H9 (cell line): ENCODE results near the gene DDX39A. TPM values are rescaled to one million over a fixed set of nuclear protein-coding genes. Genes with fewer than 3 reads are reported as not detected.

Source experiments
- DNase-seq: peaks from one replicate; pipeline ENCODE4 v3.0.0-alpha.2; 2017
- H2AFZ ChIP-seq: one replicate; pipeline ENCODE4 v1.6.1; 2013; ENCODE audit warnings: mild to moderate bottlenecking, low read length, control low read depth, moderate library complexity
- H2AK5ac ChIP-seq: 2 replicates; pipeline ENCODE4 v1.6.1; 2013; ENCODE audit warnings: low read length, control low read depth, mixed read lengths; ENCODE audit not compliant: insufficient read length
- H2BK120ac ChIP-seq: one replicate; pipeline ENCODE4 v1.6.1; 2013; ENCODE audit warnings: low read depth, mild to moderate bottlenecking, low read length, control low read depth, inconsistent platforms; ENCODE audit not compliant: poor library complexity, severe bottlenecking
- H2BK12ac ChIP-seq: 2 replicates; pipeline ENCODE4 v1.6.1; 2013; ENCODE audit warnings: low read length, control low read depth, mixed read lengths, low read depth; ENCODE audit not compliant: insufficient read length
- H2BK15ac ChIP-seq: 2 replicates; pipeline ENCODE4 v1.6.1; 2013; ENCODE audit warnings: low read depth, low read length, control low read depth
- H2BK20ac ChIP-seq: one replicate; pipeline ENCODE4 v1.6.1; 2013; ENCODE audit warnings: low read depth, mild to moderate bottlenecking, low read length, control low read depth, inconsistent platforms; ENCODE audit not compliant: poor library complexity, severe bottlenecking
- H2BK5ac ChIP-seq: 2 replicates; pipeline ENCODE4 v1.6.1; 2013; ENCODE audit warnings: low read length, control low read depth, mixed read lengths; ENCODE audit not compliant: insufficient read length
- H3K14ac ChIP-seq: 2 replicates; pipeline ENCODE4 v1.6.1; 2013; ENCODE audit warnings: low read length, control low read depth; ENCODE audit not compliant: insufficient read depth
- H3K18ac ChIP-seq: 2 replicates; pipeline ENCODE4 v1.6.1; 2013; ENCODE audit warnings: low read depth, mild to moderate bottlenecking, mixed read lengths, low read length, control low read depth; ENCODE audit not compliant: insufficient read length
- H3K23ac ChIP-seq: 2 replicates; pipeline ENCODE4 v1.6.1; 2013; ENCODE audit warnings: low read length, control low read depth, mixed read lengths, low read depth; ENCODE audit not compliant: insufficient read length
- H3K23me2 ChIP-seq: 2 replicates; pipeline ENCODE4 v1.6.1; 2013; ENCODE audit warnings: low read depth, mild to moderate bottlenecking, mixed read lengths, low read length, control low read depth; ENCODE audit not compliant: insufficient read length, poor library complexity, severe bottlenecking
- H3K27ac ChIP-seq: 2 replicates; pipeline ENCODE4 v1.5.1; 2013; ENCODE audit warnings: low read length, control low read depth, mixed read lengths, low read depth; ENCODE audit not compliant: insufficient read length
- H3K27me3 ChIP-seq: 2 replicates; pipeline ENCODE4 v1.6.1; 2013; ENCODE audit warnings: low read length, control low read depth, inconsistent platforms; ENCODE audit not compliant: insufficient read depth
- H3K4ac ChIP-seq: 2 replicates; pipeline ENCODE4 v1.6.1; 2013; ENCODE audit warnings: low read depth, mild to moderate bottlenecking, control low read depth, inconsistent platforms, low read length, moderate library complexity
- H3K4me1 ChIP-seq: 2 replicates; pipeline ENCODE4 v1.6.1; 2013; ENCODE audit warnings: low read length, control low read depth, inconsistent platforms; ENCODE audit not compliant: insufficient read depth
- H3K4me2 ChIP-seq: 2 replicates; pipeline ENCODE4 v1.6.1; 2013; ENCODE audit warnings: low read length, control low read depth, mixed read lengths; ENCODE audit not compliant: insufficient read length, insufficient read depth
- H3K56ac ChIP-seq: 2 replicates; pipeline ENCODE4 v1.6.1; 2013; ENCODE audit warnings: low read depth, mild to moderate bottlenecking, mixed read lengths, low read length, control low read depth; ENCODE audit not compliant: insufficient read length
- H3K79me1 ChIP-seq: 2 replicates; pipeline ENCODE4 v1.6.1; 2013; ENCODE audit warnings: low read depth, mild to moderate bottlenecking, moderate library complexity, low read length, control low read depth, inconsistent platforms; ENCODE audit not compliant: insufficient read depth, poor library complexity, severe bottlenecking
- H3K79me2 ChIP-seq: 2 replicates; pipeline ENCODE4 v1.6.1; 2013; ENCODE audit warnings: low read length, control low read depth, inconsistent platforms; ENCODE audit not compliant: insufficient read depth
- H3K9ac ChIP-seq: 2 replicates; pipeline ENCODE4 v1.6.1; 2013; ENCODE audit warnings: low read length, control low read depth, mixed read lengths; ENCODE audit not compliant: insufficient read length; ENCODE audit errors: extremely low read depth
- H3K9me3 ChIP-seq: one replicate; pipeline ENCODE4 v1.6.1; 2013; ENCODE audit warnings: low read depth, low read length, inconsistent platforms; ENCODE audit not compliant: control insufficient read depth
- H3T11ph ChIP-seq: one replicate; pipeline ENCODE4 v1.6.1; 2013; ENCODE audit warnings: mild to moderate bottlenecking, low read length, control low read depth, inconsistent platforms
- H4K20me1 ChIP-seq: one replicate; pipeline ENCODE4 v1.6.1; 2013; ENCODE audit not compliant: control insufficient read depth, insufficient read length, insufficient read depth
- H4K5ac ChIP-seq: 2 replicates; pipeline ENCODE4 v1.6.1; 2013; ENCODE audit warnings: low read depth, mild to moderate bottlenecking, mixed read lengths, low read length, control low read depth; ENCODE audit not compliant: insufficient read length
- H4K8ac ChIP-seq: replicated peaks from 2 replicates; pipeline ENCODE4 v1.6.1; 2013; ENCODE audit warnings: low read length, control low read depth, mixed read lengths, low read depth; ENCODE audit not compliant: insufficient read length
- H4K91ac ChIP-seq: 2 replicates; pipeline ENCODE4 v1.6.1; 2013; ENCODE audit warnings: low read depth, mild to moderate bottlenecking, moderate library complexity, mixed read lengths, low read length, control low read depth; ENCODE audit not compliant: insufficient read length
- H3K27ac Mint-ChIP-seq, 3 experiments: 2 replicates in 2 of 3; 3 replicates in 1 of 3; pipeline ENCODE4 v1.8.0; 2020 to 2021; ENCODE audit warnings: mixed read lengths in 3 of 3, mild to moderate bottlenecking in 1 of 3, moderate library complexity in 1 of 3
- H3K27me3 Mint-ChIP-seq: 2 replicates; pipeline ENCODE4 v1.8.0; 2021; ENCODE audit warnings: low read depth, mild to moderate bottlenecking, moderate library complexity, mixed read lengths
- H3K36me3 Mint-ChIP-seq, 3 experiments: 2 replicates in 2 of 3; 3 replicates in 1 of 3; pipeline ENCODE4 v1.8.0; 2020 to 2021; ENCODE audit warnings: low read depth in 3 of 3, mixed read lengths in 3 of 3; ENCODE audit not compliant: insufficient read depth in 1 of 3
- H3K4me1 Mint-ChIP-seq, 2 experiments: 2 replicates each; pipeline ENCODE4 v1.8.0; 2020; ENCODE audit warnings: mixed read lengths in 2 of 2
- H3K4me3 Mint-ChIP-seq, 2 experiments: 2 replicates in 1 of 2; 3 replicates in 1 of 2; pipeline ENCODE4 v1.8.0; 2020 to 2021; ENCODE audit warnings: mild to moderate bottlenecking in 2 of 2, mixed read lengths in 2 of 2, moderate library complexity in 1 of 2
- H3K9me3 Mint-ChIP-seq, 2 experiments: 2 replicates in 1 of 2; 3 replicates in 1 of 2; pipeline ENCODE4 v1.8.0; 2020; ENCODE audit warnings: mild to moderate bottlenecking in 2 of 2, mixed read lengths in 2 of 2, moderate library complexity in 1 of 2
- WGBS: extraction: QIAGEN DNeasy Blood & Tissue Kit; methylation state at CpG from one replicate; pipeline ENCODE4 v1.1.7; 2013; ENCODE audit warnings: missing lambda C conversion rate, low lambda C conversion rate, mixed read lengths; ENCODE audit not compliant: insufficient read length; ENCODE audit errors: extremely low coverage; 5-methylcytosine and 5-hydroxymethylcytosine counted together
- total RNA-seq: library from RNA; stranded (reverse); gene quantifications from 2 replicates; pipeline ENCODE4 v1.2.1, GENCODE V29; 2021
- TF ChIP-seq, protein P1 (sequence below): fragments of 200-600 bp; sonication (generic); conservative IDR thresholded peaks from 3 replicates; pipeline ENCODE4 v1.8.0; 2021; ENCODE audit warnings: antibody characterized with exemption, mild to moderate bottlenecking

The DDX39A gene
- total RNA-seq, 1 experiment from 2014 or later, result 137 TPM

DNA sequence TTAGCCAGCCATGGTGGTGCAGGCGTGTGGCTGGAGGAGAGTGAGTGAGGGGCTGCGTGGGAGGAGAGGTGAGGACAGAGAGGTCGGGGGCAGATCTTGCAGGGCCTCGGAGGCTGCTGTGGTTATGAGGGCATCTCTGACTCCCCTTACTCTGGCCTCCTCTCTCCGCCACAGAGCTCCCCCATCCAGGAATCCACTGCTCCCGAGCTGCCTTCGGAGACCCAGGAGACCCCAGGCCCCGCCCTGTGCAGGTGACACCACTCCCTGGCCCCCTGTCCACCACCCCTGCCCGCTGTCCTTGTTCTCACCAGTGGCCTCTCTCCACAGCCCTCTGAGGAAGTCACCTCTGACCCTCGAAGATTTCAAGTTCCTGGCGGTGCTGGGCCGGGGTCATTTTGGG is 48.2 kb upstream of the DDX39A start:
- H3K79me2 ChIP-seq, result no peaks in the 10 kb centered on the region
- no peak overlapping the region for H2AK5ac ChIP-seq
- H3K27ac ChIP-seq, result no peak overlapping the region
- H4K20me1 ChIP-seq, result no peaks in the 10 kb centered on the region
- no peaks in the 10 kb centered on the region for H3K9me3 ChIP-seq
- H3K56ac ChIP-seq, result no peak overlapping the region
- H3K9ac ChIP-seq, result no peak overlapping the region
- no peak overlapping the region for H3K14ac ChIP-seq
- no peak overlapping the region for H4K91ac ChIP-seq
- H4K8ac ChIP-seq, result no peak overlapping the region
- no peak for DNase-seq
- H3K79me1 ChIP-seq, result no peaks in the 10 kb centered on the region
- Mint-ChIP-seq H3K9me3 (no peaks in the 10 kb centered on the region), H3K4me3 (no peak overlapping the region), H3K27me3 (peaks cover 2% of the 10 kb centered on the region; the same call in 1 of the 2 replicates), H3K36me3 (peaks cover 14 to 63% (median 58%) of the 10 kb centered on the region in 3 experiments; a peak in 6 of 7 replicates), H3K4me1 (peaks cover 4% of the 10 kb centered on the region in 2 experiments; a peak in 1 of 4 replicates), H3K27ac (no peak overlapping the region)
- H3K4me2 ChIP-seq, result no peak overlapping the region
- no peak overlapping the region for H2AFZ ChIP-seq
- H2BK120ac ChIP-seq, result no peak overlapping the region
- H3K4me1 ChIP-seq, result no peaks in the 10 kb centered on the region
- H2BK12ac ChIP-seq, result no peak overlapping the region
- WGBS, result no CpG with 5 or more reads among the region's 12 CpGs
- H3T11ph ChIP-seq, result no peak overlapping the region
- TF ChIP-seq, protein P1, sequence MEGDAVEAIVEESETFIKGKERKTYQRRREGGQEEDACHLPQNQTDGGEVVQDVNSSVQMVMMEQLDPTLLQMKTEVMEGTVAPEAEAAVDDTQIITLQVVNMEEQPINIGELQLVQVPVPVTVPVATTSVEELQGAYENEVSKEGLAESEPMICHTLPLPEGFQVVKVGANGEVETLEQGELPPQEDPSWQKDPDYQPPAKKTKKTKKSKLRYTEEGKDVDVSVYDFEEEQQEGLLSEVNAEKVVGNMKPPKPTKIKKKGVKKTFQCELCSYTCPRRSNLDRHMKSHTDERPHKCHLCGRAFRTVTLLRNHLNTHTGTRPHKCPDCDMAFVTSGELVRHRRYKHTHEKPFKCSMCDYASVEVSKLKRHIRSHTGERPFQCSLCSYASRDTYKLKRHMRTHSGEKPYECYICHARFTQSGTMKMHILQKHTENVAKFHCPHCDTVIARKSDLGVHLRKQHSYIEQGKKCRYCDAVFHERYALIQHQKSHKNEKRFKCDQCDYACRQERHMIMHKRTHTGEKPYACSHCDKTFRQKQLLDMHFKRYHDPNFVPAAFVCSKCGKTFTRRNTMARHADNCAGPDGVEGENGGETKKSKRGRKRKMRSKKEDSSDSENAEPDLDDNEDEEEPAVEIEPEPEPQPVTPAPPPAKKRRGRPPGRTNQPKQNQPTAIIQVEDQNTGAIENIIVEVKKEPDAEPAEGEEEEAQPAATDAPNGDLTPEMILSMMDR, result no peak
- H4K5ac ChIP-seq, result no peak overlapping the region
- H2BK15ac ChIP-seq, result no peak overlapping the region
- no peak overlapping the region for H3K18ac ChIP-seq
- H3K4ac ChIP-seq, result no peak overlapping the region
- no peak overlapping the region for H2BK20ac ChIP-seq
- no peak overlapping the region for H3K23ac ChIP-seq
- no peak overlapping the region for H2BK5ac ChIP-seq
- H3K27me3 ChIP-seq, result no peaks in the 10 kb centered on the region
- peaks cover 2% of the 10 kb centered on the region for H3K23me2 ChIP-seq
